T1000 (cell line): ENCODE results near the gene TRMT11.
"Not testable (repeated sequence)": the region's sequence is repeated elsewhere in the genome, so short reads cannot be mapped to it uniquely, and the experiment has no call there.

ENCODE experiments used
- DNase-seq: peaks from one replicate; lab custom pipeline; 2025; ENCODE audit warnings: mixed read lengths; lab: John Stamatoyannopoulos, UW

The TRMT11 gene

DNA sequence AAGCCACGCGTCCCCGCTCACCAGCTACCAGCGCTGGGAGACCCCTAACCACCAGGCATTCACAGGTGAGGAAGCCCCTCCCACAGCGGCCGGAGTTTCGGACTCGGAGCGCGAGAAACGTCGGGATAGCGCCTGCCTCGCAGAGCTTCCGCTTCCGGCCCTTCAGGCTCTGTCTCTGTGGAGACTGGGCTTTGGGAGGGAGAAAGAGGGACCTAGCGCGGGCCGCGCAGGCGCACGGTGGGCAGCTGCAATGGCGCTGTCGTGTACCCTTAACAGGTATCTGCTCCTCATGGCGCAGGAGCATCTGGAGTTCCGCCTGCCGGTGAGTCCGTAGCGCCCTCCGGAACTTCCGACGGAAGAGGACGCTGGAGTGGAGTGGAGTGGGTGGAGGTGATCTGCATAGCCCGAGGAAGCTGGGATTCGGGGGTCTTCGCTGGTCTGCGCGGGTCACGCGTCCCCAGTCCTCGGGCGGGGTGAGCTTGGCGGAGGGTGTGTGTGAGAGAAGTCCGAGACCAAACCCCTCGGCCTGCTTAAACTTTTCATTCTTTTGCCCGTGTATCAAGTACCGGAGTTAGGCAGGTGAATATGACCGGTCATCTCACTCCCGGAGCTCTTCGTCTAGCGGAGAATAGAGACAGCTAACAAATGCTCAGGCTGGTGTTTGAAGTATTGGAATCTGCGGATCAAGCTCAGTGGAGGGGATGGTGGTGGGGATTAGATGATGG is at the start of gene TRMT11:
Gene TRMT11, plus strand, starts transcription at position 240 of the 725 bp plus-strand sequence. Its CDS starts 11 bp downstream, at position 251.
- peak; percentile 70 for DNase-seq

DNA sequence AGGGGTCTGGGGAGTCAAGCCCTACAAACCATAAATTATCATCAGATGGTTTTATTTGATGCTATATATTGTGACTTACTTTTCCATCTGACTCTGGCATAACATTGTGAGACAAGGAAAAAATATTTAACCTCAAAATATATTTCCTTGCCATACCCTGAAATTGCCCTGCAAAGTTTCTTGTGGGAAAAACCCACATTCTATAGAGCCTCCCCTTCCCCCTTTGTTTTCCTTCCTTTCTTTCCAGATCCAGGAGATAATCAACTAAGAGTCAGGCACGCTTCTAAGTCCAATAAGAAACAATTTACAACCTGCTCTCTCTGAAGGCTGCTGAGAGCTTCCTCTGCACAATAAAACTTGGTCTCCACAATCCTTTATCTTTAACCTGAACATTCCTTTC is 47.3 kb upstream of the TRMT11 start:
- DNase-seq, result no peak

- no peak for DNase-seq
These were observed 46.5 kb upstream of the TRMT11 start for GRCh38 chr6:125939791-125940190.

GRCh38 chr6:125940247-125941041 is 45.9 kb upstream of the TRMT11 start:
- no peak for DNase-seq

DNA sequence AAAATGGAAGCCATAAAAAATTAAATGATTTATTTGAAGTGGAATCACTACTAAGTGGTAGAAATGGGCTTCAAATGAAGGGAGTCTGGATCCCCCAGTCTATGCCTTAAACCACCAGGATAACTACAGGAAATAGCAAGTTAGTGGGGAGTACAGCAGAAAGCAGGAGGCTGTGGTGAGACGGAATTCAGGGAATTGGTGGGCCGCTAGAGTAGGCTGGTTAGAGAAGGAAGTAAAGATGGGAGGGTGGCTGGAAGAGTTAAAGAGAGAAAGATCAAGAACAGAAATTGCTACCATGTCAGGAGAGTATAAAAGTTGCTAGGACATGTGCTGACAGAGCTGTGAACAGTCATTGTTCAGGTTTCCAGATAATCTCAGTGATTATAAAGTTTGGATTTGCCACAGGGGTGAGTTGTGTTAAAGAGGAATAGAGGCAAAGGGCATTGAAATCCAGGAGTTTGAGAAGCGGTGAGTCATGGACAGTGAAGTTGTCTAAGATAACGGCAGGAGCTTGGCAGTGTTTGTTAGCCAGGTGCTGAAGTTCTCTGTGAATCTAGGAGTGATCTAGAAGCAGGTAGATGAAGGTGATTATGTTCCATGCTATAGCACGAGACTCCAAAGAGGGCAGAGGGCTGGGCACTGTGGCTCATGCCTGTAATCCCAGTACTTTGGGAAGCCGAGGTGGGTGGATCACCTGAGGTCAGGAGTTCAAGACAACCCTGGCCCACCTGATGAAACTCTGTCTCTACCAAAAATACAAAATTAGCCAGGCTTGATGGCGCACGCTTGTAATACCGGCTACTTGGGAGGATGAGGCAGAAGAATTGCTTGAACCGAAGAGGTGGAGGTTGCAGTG is 43.4 kb upstream of the TRMT11 start:
- no peak for DNase-seq

- no peak for DNase-seq
These were observed 42.6 kb upstream of the TRMT11 start for GRCh38 chr6:125943528-125944433.

- DNase-seq, result no peak
These were observed 41.9 kb upstream of the TRMT11 start for GRCh38 chr6:125944434-125944816.

- no peak for DNase-seq
These were observed 41.4 kb upstream of the TRMT11 start for GRCh38 chr6:125944896-125945295.

DNA sequence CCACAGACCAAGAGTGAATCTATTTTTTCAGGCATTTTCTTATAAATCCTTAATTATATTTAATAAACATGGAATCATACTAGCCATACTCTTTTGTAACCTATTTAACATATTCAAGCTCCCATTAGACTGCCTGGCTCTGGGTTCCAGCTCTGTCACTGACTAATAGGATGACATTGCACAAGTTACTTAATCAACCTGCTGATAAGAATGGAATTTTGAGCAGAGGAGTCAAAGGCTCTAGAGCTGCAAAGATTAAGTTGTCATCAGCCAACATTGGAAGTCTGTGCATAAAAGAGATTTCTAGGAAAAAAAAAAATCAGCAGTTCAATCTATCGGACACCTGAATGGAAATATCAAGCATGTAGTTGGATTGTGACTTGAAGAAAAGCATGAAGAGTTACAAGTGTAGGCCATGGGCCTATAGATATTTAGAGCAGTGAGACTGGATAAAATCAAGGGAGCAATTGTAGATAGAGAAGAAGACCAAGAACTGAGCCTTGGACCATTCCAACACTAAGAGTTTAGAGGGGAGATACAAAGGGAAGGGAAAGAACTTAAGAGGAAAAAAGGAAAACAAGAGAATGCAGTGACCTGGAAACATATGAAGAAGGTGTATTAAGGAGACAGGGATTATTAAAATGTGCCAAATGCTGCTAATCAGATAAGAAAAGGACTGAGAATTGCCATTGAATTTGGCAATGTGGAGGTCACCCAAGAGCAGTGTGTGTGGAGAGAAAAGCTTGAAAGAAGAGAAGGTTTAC is 40.8 kb upstream of the TRMT11 start:
- no peak for DNase-seq

GRCh38 chr6:125947615-125948014 is 38.7 kb upstream of the TRMT11 start:
- no peak for DNase-seq

- DNase-seq, result no peak
These were observed 37.9 kb upstream of the TRMT11 start for GRCh38 chr6:125948455-125948854.

- DNase-seq, result no peak
These were observed 37.3 kb upstream of the TRMT11 start for GRCh38 chr6:125949069-125949468.

DNA sequence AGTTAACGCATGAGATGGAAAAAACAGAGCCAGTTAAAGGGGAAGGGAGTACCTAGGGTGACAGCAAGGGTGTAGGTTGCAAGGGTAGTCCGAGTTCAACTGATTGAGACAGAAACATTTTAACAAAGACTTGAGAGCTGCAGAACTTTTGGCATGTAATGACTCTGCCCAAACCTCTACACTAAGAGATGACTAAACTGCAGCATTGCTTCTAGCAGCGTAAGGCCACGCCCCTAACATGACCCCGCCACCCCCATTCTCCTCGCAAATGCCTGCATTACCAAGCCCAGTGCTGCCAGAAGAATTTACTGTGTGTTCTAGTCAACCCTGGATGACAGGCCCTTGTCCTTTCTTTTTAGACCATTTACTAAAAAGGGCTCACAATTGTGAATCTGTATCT is 36.0 kb upstream of the TRMT11 start:
- DNase-seq, result peak; percentile 13

GRCh38 chr6:125950716-125951115 is 35.6 kb upstream of the TRMT11 start:
- not testable (repeated sequence) for DNase-seq

DNA sequence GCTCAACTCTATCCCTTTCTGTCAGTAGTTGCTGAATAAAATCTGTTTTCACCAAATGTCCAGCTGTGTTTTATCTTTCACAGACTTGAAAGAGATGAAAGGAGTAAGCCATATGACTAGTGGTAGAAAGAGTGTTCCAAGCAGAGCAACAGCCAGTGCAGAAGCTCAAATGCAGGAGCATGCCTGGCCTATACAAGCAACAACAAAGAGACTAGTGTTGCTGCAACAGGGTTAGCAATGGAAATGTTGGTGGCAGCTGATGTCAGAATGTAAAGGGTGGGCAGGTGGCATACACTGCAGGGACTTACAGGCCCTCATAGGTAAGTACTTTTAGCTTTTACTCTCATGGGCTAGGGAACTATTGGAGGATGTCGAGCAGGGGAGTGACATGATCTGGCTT is 35.0 kb upstream of the TRMT11 start:
- no peak for DNase-seq

GRCh38 chr6:125952764-125953501 is 33.4 kb upstream of the TRMT11 start:
- peak; percentile 60 for DNase-seq

- no peak for DNase-seq
These were observed 32.9 kb upstream of the TRMT11 start for GRCh38 chr6:125953502-125953875.

DNA sequence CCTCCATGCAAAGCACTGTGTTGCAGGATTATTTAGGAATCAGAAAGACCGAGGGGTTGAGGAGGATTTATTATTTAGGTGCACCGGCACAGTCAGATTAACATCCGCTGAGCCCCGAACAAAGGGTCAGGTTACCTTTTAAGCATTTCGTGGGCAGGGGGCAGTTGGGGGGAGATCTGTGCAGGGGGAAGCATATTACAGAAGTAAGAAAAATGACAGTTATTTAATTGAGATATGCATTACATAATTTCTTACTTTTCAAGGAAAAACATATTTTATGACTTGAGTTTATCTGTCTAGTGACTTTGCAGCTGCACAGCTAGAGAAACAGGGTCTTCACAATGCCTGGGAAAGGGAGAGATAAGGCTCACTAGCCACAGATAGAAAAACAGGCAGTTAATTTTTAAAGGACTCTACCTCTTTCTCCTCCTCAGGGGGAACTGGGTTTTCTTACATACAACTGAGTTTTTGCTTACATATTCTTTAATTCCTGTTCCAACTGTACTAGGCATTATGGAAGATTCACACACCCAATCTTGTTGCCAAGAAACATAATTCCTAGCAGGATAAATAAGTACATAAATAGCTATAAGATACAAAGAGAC is 31.5 kb upstream of the TRMT11 start:
- DNase-seq, result no peak

DNA sequence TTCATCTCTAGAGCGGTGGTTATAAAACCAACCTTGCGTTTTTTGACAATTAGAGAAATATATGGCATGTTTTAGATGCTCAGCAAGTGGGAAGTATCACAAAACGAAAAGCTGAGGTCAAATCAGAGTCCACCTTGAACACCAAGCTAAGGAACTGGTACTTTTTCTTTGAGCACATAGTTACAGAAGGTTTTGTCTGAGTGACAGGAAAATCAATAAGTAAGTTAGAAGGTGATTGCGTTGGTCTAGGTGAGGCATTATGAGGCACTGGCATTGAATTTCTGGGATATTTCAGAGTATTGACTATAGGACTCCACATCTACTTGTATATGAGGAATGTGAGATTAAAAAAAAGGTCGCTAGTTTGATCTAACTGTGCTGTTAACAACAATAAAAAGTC is 30.4 kb upstream of the TRMT11 start:
- no peak for DNase-seq
